ENCODE results near the gene FOSL1. TPM values are rescaled to one million over a fixed set of nuclear protein-coding genes. Genes with fewer than 3 reads are reported as not detected.

FOSL1 gene
- total RNA-seq, 1 experiment from 2014 or later, result 2.7 TPM

GRCh38 chr11:65861165-65861505, 39.1 kb downstream of the FOSL1 start:
- Histone ChIP-seq H3K27me3 (replicated peaks; ENCODE audit: control insufficient read depth, insufficient read depth, low read length) (no peaks in the 10 kb centered on the region), H3K36me3 (ENCODE audit: control insufficient read depth, insufficient read depth, low read length) (no peaks in the 10 kb centered on the region), H3K4me3 (ENCODE audit: low read depth, low read length) (peak overlapping the region; percentile 87), H3K9me3 (no peaks in the 10 kb centered on the region), H3K4me1 (peaks cover 13% of the 10 kb centered on the region)
- BruUV-seq (replicated peaks), result no TSS peak
- Mint-ChIP-seq H3K36me3 (ENCODE audit: insufficient read depth, unreplicated experiment) (peaks cover 75% of the 10 kb centered on the region), H3K27ac (ENCODE audit: unreplicated experiment) (peak overlapping the region; percentile 95), H3K9me3 (ENCODE audit: unreplicated experiment) (no peaks in the 10 kb centered on the region), H3K27me3 (ENCODE audit: insufficient read depth, unreplicated experiment) (no peaks in the 10 kb centered on the region), H3K4me3 (ENCODE audit: unreplicated experiment) (peak overlapping the region; percentile 97), H3K4me1 (ENCODE audit: low read depth, unreplicated experiment) (peaks cover 16% of the 10 kb centered on the region)
- TF ChIP-seq, protein P1, sequence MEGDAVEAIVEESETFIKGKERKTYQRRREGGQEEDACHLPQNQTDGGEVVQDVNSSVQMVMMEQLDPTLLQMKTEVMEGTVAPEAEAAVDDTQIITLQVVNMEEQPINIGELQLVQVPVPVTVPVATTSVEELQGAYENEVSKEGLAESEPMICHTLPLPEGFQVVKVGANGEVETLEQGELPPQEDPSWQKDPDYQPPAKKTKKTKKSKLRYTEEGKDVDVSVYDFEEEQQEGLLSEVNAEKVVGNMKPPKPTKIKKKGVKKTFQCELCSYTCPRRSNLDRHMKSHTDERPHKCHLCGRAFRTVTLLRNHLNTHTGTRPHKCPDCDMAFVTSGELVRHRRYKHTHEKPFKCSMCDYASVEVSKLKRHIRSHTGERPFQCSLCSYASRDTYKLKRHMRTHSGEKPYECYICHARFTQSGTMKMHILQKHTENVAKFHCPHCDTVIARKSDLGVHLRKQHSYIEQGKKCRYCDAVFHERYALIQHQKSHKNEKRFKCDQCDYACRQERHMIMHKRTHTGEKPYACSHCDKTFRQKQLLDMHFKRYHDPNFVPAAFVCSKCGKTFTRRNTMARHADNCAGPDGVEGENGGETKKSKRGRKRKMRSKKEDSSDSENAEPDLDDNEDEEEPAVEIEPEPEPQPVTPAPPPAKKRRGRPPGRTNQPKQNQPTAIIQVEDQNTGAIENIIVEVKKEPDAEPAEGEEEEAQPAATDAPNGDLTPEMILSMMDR (IDR thresholded peaks at IDR 0.05; ENCODE audit: insufficient read depth in 1 of 2, low read depth in 1 of 2, low read length in 1 of 2, severe bottlenecking in 1 of 2, unreplicated experiment in 1 of 2), result no peak
- intact Hi-C loops (cut with micrococcal nuclease; ENCODE audit: unreplicated experiment), result no loop called here
- ChIA-PET POLR2A (interaction anchor here (0.6 to 1.3 kb wide), 4 partner anchors 8 to 246 kb away, joined by 3 to 6 read pairs (median 4); partner anchors contain the start of genes FIBP and PCNX3), CTCF (interaction anchor here (0.6 to 7.7 kb wide), 6 partner anchors 9 to 149 kb away, joined by 3 to 241 read pairs (median 16); partner anchors contain the start of genes CCDC85B, FIBP and KAT5)
- DNase-seq, result peak in 1 of 2 experiments; percentile 39

DNA sequence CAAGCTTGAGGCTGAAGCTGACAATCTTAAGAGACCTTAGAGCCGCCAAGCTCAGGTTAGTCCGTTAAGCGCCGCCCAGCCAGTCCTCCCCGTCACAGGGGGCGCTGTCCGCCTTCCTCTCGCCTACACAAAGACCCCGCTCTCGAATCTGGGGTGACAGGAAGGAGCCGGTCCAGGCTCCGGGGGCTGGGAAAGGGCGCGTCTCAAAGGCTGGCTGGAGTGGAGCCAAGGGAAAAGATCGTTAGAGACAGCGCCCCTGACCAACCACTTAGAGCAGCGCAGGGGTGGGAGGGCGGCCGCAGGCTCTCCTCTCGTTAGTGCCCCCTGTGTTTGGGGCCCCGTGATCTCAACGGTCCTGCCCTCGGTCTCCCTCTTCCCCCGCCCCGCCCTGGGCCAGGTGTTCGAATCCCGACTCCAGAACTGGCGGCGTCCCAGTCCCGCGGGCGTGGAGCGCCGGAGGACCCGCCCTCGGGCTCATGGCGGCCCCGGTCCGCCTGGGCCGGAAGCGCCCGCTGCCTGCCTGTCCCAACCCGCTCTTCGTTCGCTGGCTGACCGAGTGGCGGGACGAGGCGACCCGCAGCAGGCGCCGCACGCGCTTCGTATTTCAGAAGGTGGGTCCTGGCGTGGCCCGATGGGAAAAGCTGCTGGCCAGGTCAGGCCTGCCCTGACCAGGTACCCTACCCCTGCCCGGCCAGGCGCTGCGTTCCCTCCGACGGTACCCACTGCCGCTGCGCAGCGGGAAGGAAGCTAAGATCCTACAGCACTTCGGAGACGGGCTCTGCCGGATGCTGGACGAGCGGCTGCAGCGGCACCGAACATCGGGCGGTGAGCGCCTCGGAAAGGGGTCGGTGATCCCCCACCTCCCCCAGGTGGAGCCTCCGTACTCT, 39.7 kb downstream of the FOSL1 start, which contains the start of gene MUS81:
TSS of gene MUS81 (plus strand) at position 156 of the 887 bp plus-strand sequence. CDS start at position 477, 321 bp downstream.
- DNase-seq, result peak; percentile 96 to 97
- ChIA-PET POLR2A (interaction anchor here (0.6 to 3.0 kb wide), 20 partner anchors 8 to 255 kb away, joined by 3 to 43 read pairs (median 6); partner anchors contain the start of genes BANF1, CCDC85B, FIBP and OVOL1), CTCF (interaction anchor here (0.5 to 7.7 kb wide), 40 partner anchors 9 to 555 kb away, joined by 3 to 241 read pairs (median 4); partner anchors contain the start of genes BANF1, CCDC85B, CTSW and EIF1AD)
- peak within 1 kb of the TSS; percentile 97 for H3K4me3 Mint-ChIP-seq (ENCODE audit: unreplicated experiment)
- Histone ChIP-seq H3K27me3 (replicated peaks; ENCODE audit: control insufficient read depth, insufficient read depth, low read length) (no peaks in the 10 kb centered on the region), H3K36me3 (ENCODE audit: control insufficient read depth, insufficient read depth, low read length) (peaks cover 4% of the 10 kb centered on the region; the same call in 1 of the 2 replicates), H3K4me3 (ENCODE audit: low read depth, low read length) (peak within 1 kb of the TSS; percentile 87), H3K9me3 (no peaks in the 10 kb centered on the region), H3K4me1 (peaks cover 15% of the 10 kb centered on the region)
- H3K27me3 Mint-ChIP-seq (ENCODE audit: insufficient read depth, unreplicated experiment), result no peaks in the 10 kb centered on the region
- peaks cover 19% of the 10 kb centered on the region for H3K4me1 Mint-ChIP-seq (ENCODE audit: low read depth, unreplicated experiment)
- intact Hi-C loops (cut with micrococcal nuclease; ENCODE audit: unreplicated experiment), result loop anchor here (1.0 kb wide), 2 partner anchors 28 to 142 kb away; partner anchors contain the start of genes BANF1, EIF1AD and FIBP
- peak within 1 kb of the TSS; percentile 95 for H3K27ac Mint-ChIP-seq (ENCODE audit: unreplicated experiment)
- no peaks in the 10 kb centered on the region for H3K9me3 Mint-ChIP-seq (ENCODE audit: unreplicated experiment)
- peaks cover 79% of the 10 kb centered on the region for H3K36me3 Mint-ChIP-seq (ENCODE audit: insufficient read depth, unreplicated experiment)
- TF ChIP-seq, protein P1 (IDR thresholded peaks at IDR 0.05; ENCODE audit: insufficient read depth in 1 of 2, low read depth in 1 of 2, low read length in 1 of 2, severe bottlenecking in 1 of 2, unreplicated experiment in 1 of 2), result peak; percentile 85 to 95
- TSS peak; percentile 45 for BruUV-seq (replicated peaks)

- Histone ChIP-seq H3K9me3 (no peaks in the 10 kb centered on the region), H3K4me1 (peaks cover 15% of the 10 kb centered on the region), H3K27me3 (replicated peaks; ENCODE audit: control insufficient read depth, insufficient read depth, low read length) (no peaks in the 10 kb centered on the region), H3K36me3 (ENCODE audit: control insufficient read depth, insufficient read depth, low read length) (peaks cover 5% of the 10 kb centered on the region; the same call in 1 of the 2 replicates), H3K4me3 (ENCODE audit: low read depth, low read length) (peak overlapping the region; percentile 87)
- Mint-ChIP-seq H3K27ac (ENCODE audit: unreplicated experiment) (peak overlapping the region; percentile 95), H3K27me3 (ENCODE audit: insufficient read depth, unreplicated experiment) (no peaks in the 10 kb centered on the region), H3K36me3 (ENCODE audit: insufficient read depth, unreplicated experiment) (peaks cover 79% of the 10 kb centered on the region), H3K4me1 (ENCODE audit: low read depth, unreplicated experiment) (peaks cover 24% of the 10 kb centered on the region), H3K4me3 (ENCODE audit: unreplicated experiment) (peak overlapping the region; percentile 97), H3K9me3 (ENCODE audit: unreplicated experiment) (no peaks in the 10 kb centered on the region)
- CTCF ChIA-PET, result interaction anchor here (0.5 to 7.7 kb wide), 37 partner anchors 8 to 554 kb away, joined by 3 to 241 read pairs (median 5); partner anchors contain the start of genes BANF1, CCDC85B, CTSW and EIF1AD
- no peak for DNase-seq
- no TSS peak for BruUV-seq (replicated peaks)
- intact Hi-C loops (cut with micrococcal nuclease; ENCODE audit: unreplicated experiment), result loop anchor here (1.0 to 5.0 kb wide), 4 partner anchors 28 to 208 kb away; partner anchors contain the start of genes BANF1, EIF1AD and FIBP
- TF ChIP-seq, protein P1 (IDR thresholded peaks at IDR 0.05; ENCODE audit: insufficient read depth in 1 of 2, low read depth in 1 of 2, low read length in 1 of 2, severe bottlenecking in 1 of 2, unreplicated experiment in 1 of 2), result no peak
- POLR2A ChIA-PET, result interaction anchor here (0.5 to 3.0 kb wide), 22 partner anchors 9 to 437 kb away, joined by 3 to 43 read pairs (median 6); partner anchors contain the start of genes BANF1, CCDC85B, FIBP and KAT5
These were observed 40.3 kb downstream of the FOSL1 start for GRCh38 chr11:65859812-65860277.

Measured in Caco-2 (cell line).